HG02884 (cell line): ENCODE data around the gene BLOC1S6.
A peak's percentile ranks its signal among the peaks of the same experiment; 100 is the strongest.

Experiments
- ATAC-seq: cut with Tn5 transposase; IDR thresholded peaks from one replicate; pipeline ENCODE4 v1.9.1; 2021; ENCODE audit warnings: mild to moderate bottlenecking, moderate library complexity; ENCODE audit not compliant: unreplicated experiment

The BLOC1S6 gene

GRCh38 chr15:45587095-45587862 is at the start of gene BLOC1S6:
TSS of gene BLOC1S6 (plus strand) at chr15:45587379. CDS start at chr15:45587444, 65 bp downstream.
- ATAC-seq: peak; percentile 71

GRCh38 chr15:45539680-45540079 is 47.5 kb upstream of the BLOC1S6 start:
- no peak for ATAC-seq

GRCh38 chr15:45540531-45540930 is 46.6 kb upstream of the BLOC1S6 start:
- ATAC-seq: no peak

GRCh38 chr15:45543051-45543450 is 44.1 kb upstream of the BLOC1S6 start:
- ATAC-seq: no peak

- ATAC-seq: no peak
These were observed 42.7 kb upstream of the BLOC1S6 start for GRCh38 chr15:45544266-45545023.

GRCh38 chr15:45546789-45547188 is 40.4 kb upstream of the BLOC1S6 start:
- ATAC-seq: no peak

GRCh38 chr15:45548753-45549520 is 38.2 kb upstream of the BLOC1S6 start:
- ATAC-seq: no peak

- ATAC-seq: no peak
These were observed 37.5 kb upstream of the BLOC1S6 start for GRCh38 chr15:45549541-45550220.

- no peak for ATAC-seq
These were observed 36.7 kb upstream of the BLOC1S6 start for GRCh38 chr15:45550436-45550835.

- ATAC-seq: no peak
These were observed 35.5 kb upstream of the BLOC1S6 start for GRCh38 chr15:45551676-45552075.

GRCh38 chr15:45555934-45556608 is 31.1 kb upstream of the BLOC1S6 start:
- ATAC-seq: no peak

GRCh38 chr15:45572617-45573016 is 14.6 kb upstream of the BLOC1S6 start:
- ATAC-seq: no peak

GRCh38 chr15:45573961-45574629 is 13.1 kb upstream of the BLOC1S6 start:
- ATAC-seq: no peak

GRCh38 chr15:45581919-45582318 is 5.3 kb upstream of the BLOC1S6 start:
- ATAC-seq: no peak

GRCh38 chr15:45583731-45584639 is 3.2 kb upstream of the BLOC1S6 start:
- ATAC-seq: no peak

GRCh38 chr15:45585069-45585791 is 1.9 kb upstream of the BLOC1S6 start:
- no peak for ATAC-seq

GRCh38 chr15:45586125-45586524 is 1.1 kb upstream of the BLOC1S6 start:
- no peak for ATAC-seq

GRCh38 chr15:45586601-45587094 is 531 bp upstream of the BLOC1S6 start:
- ATAC-seq: peak; percentile 4
